Measurements from ENCODE around the gene ERMARD. TPM values are rescaled to one million over a fixed set of nuclear protein-coding genes. Genes with fewer than 3 reads are reported as not detected.

ERMARD gene
- polyA plus RNA-seq, 3 donors: 16.3 to 25.3 (median 16.5) TPM

GRCh38 chr6:169778646-169779045 is 27.2 kb downstream of the ERMARD start:
- WGBS, 3 donors: 94 to 97% (median 96%) methylated on average over 12 of the region's 12 CpGs
- no peak overlapping the region for H3K27ac ChIP-seq (ENCODE audit: low read depth, low read length)

- 78 to 91% (median 88%) methylated on average over 8 of the region's 8 CpGs for WGBS, 3 donors
- H3K27ac ChIP-seq (ENCODE audit: low read depth, low read length): no peak overlapping the region
Measured at GRCh38 chr6:169779092-169779815, 27.8 kb downstream of the ERMARD start.

GRCh38 chr6:169779896-169780295 is 28.5 kb downstream of the ERMARD start:
- no peak overlapping the region for H3K27ac ChIP-seq (ENCODE audit: low read depth, low read length)
- 82 to 89% (median 83%) methylated on average over 5 of the region's 5 CpGs for WGBS, 3 donors

- no peak overlapping the region for H3K27ac ChIP-seq (ENCODE audit: low read depth, low read length)
- 85 to 91% (median 89%) methylated on average over 11 of the region's 11 CpGs for WGBS, 3 donors
Measured at GRCh38 chr6:169780571-169781091, 29.2 kb downstream of the ERMARD start.

GRCh38 chr6:169782966-169783365 is 31.5 kb downstream of the ERMARD start:
- no peak overlapping the region for H3K27ac ChIP-seq (ENCODE audit: low read depth, low read length)
- 87 to 94% (median 93%) methylated on average over 8 of the region's 8 CpGs for WGBS, 3 donors

GRCh38 chr6:169783401-169783800 is 32.0 kb downstream of the ERMARD start:
- 76 to 82% (median 80%) methylated on average over 8 to 9 of the region's 9 CpGs for WGBS, 3 donors
- H3K27ac ChIP-seq (ENCODE audit: low read depth, low read length): no peak overlapping the region

GRCh38 chr6:169783971-169784820 is 32.8 kb downstream of the ERMARD start:
- WGBS, 3 donors: 92 to 93% (median 92%) methylated on average over 23 of the region's 23 CpGs
- H3K27ac ChIP-seq (ENCODE audit: low read depth, low read length): no peak overlapping the region

GRCh38 chr6:169784821-169785340 is 33.5 kb downstream of the ERMARD start:
- WGBS, 3 donors: 79 to 89% (median 89%) methylated on average over 12 of the region's 12 CpGs
- no peak overlapping the region for H3K27ac ChIP-seq (ENCODE audit: low read depth, low read length)

GRCh38 chr6:169785566-169785965 is 34.1 kb downstream of the ERMARD start:
- no peak overlapping the region for H3K27ac ChIP-seq (ENCODE audit: low read depth, low read length)
- 88 to 93% (median 92%) methylated on average over 9 of the region's 9 CpGs for WGBS, 3 donors

- WGBS, 3 donors: 69 to 83% (median 70%) methylated on average over 5 of the region's 5 CpGs
- H3K27ac ChIP-seq (ENCODE audit: low read depth, low read length): no peak overlapping the region
Measured at GRCh38 chr6:169786349-169786748, 34.9 kb downstream of the ERMARD start.

GRCh38 chr6:169787797-169788196 is 36.4 kb downstream of the ERMARD start:
- no peak overlapping the region for H3K27ac ChIP-seq (ENCODE audit: low read depth, low read length)
- WGBS, 3 donors: 72 to 79% (median 73%) methylated on average over 7 of the region's 7 CpGs

- 62 to 81% (median 81%) methylated on average over 4 of the region's 4 CpGs for WGBS, 3 donors
- H3K27ac ChIP-seq (ENCODE audit: low read depth, low read length): no peak overlapping the region
Measured at GRCh38 chr6:169788809-169789145, 37.4 kb downstream of the ERMARD start.

- H3K27ac ChIP-seq (ENCODE audit: low read depth, low read length): no peak overlapping the region
- WGBS, 3 donors: 61 to 63% (median 63%) methylated on average over 24 of the region's 24 CpGs
Measured at GRCh38 chr6:169789146-169789943, 37.9 kb downstream of the ERMARD start.

- H3K27ac ChIP-seq (ENCODE audit: low read depth, low read length): no peak overlapping the region
- 1 to 3% (median 1%) methylated on average over 61 of the region's 61 CpGs for WGBS, 3 donors
Measured at GRCh38 chr6:169789944-169790927, 38.8 kb downstream of the ERMARD start.

- 71 to 78% (median 71%) methylated on average over 6 of the region's 6 CpGs for WGBS, 3 donors
- H3K27ac ChIP-seq (ENCODE audit: low read depth, low read length): no peak overlapping the region
Measured at GRCh38 chr6:169791721-169792131, 40.3 kb downstream of the ERMARD start.

GRCh38 chr6:169792306-169793015 is 41.0 kb downstream of the ERMARD start:
- WGBS, 3 donors: 89 to 90% (median 90%) methylated on average over 21 of the region's 21 CpGs

GRCh38 chr6:169793408-169793807 is 42.0 kb downstream of the ERMARD start:
- WGBS, 3 donors: 75 to 85% (median 83%) methylated on average over 10 of the region's 10 CpGs

More at GRCh38 chr6:169792306-169793015, 41.0 kb downstream of the ERMARD start:
- H3K27ac ChIP-seq (ENCODE audit: low read depth, low read length): no peak overlapping the region

More at GRCh38 chr6:169793408-169793807, 42.0 kb downstream of the ERMARD start:
- no peak overlapping the region for H3K27ac ChIP-seq (ENCODE audit: low read depth, low read length)

All from adipose tissue (tissue), 3 donors.